Erythroblast (primary cell): ENCODE measurements around the gene LZTR1.

Experiments
- GATA1 ChIP-seq: IDR thresholded peaks from 2 replicates; pipeline ENCODE4 v1.6.1; 2011; ENCODE audit warnings: low read depth, mild to moderate bottlenecking, control low read depth, low read length, moderate library complexity
- POLR2A ChIP-seq: IDR thresholded peaks from 2 replicates; pipeline ENCODE4 v1.6.1; 2011; ENCODE audit warnings: mild to moderate bottlenecking, low read length

GRCh38 chr22:20965888-20966855 lies 15.9 kb upstream of the LZTR1 start:
- TF ChIP-seq POLR2A (no peak), GATA1 (no peak)
